ENCODE measurements around the gene GRAP. TPM values are rescaled to one million over a fixed set of nuclear protein-coding genes. Genes with fewer than 3 reads are reported as not detected.

GRAP gene
- total RNA-seq, result under 0.01 TPM in 1 of 2 replicates, not detected in the other

GRCh38 chr17:19046782-19047375 lies at the start of gene GRAP:
TSS of gene GRAP (minus strand) at chr17:19046957. CDS start at chr17:19046926, 31 bp downstream.

GRCh38 chr17:19004421-19005136 lies 42.2 kb downstream of the GRAP start, which contains the start of gene FAM83G:
TSS of gene FAM83G (minus strand) at chr17:19004764. CDS start at chr17:19004041, 723 bp downstream.

Small RNA genes within 50 kb of the gene (small RNA-seq; reads per million reads assigned to genes)
- gene AC090286.3, result not detected

Other genes with a start within 250 kb of the GRAP start
- 29.1 and 30.2 TPM in 2 replicates for gene PRPSAP2, start 188.8 kb downstream of the GRAP start, total RNA-seq
- gene SLC5A10, start 94.8 kb downstream of the GRAP start, total RNA-seq, result under 0.01 TPM in 1 of 2 replicates, not detected in the other
- 6.5 and 8.0 TPM in 2 replicates for gene FAM83G, start 42.2 kb downstream of the GRAP start, total RNA-seq
- not detected in 2 replicates for gene GRAPL, start 80.6 kb upstream of the GRAP start, total RNA-seq
- gene EPN2, start 190.4 kb upstream of the GRAP start, total RNA-seq, result 29.5 and 34.3 TPM in 2 replicates